ENCODE results near the gene TCHH. TPM values are rescaled to one million over a fixed set of nuclear protein-coding genes. Genes with fewer than 3 reads are reported as not detected.
"Not testable (repeated sequence)": the region's sequence is repeated elsewhere in the genome, so short reads cannot be mapped to it uniquely, and the experiment has no call there.

TCHH gene
- total RNA-seq, 1 donor from 2014 or later = not detected

- DNase-seq (ENCODE audit: missing footprints) (no peak), ATAC-seq (no peak)
- intact Hi-C loops (cut with DNase I) = no loop called here
Measured at GRCh38 chr1:152112885-152113432, 2.3 kb downstream of the TCHH start.

GRCh38 chr1:152112101-152112884, 3.0 kb downstream of the TCHH start:
- intact Hi-C loops (cut with DNase I) = no loop called here
- ATAC-seq (no peak), DNase-seq (ENCODE audit: missing footprints) (peak; percentile 53)

- no peak for ATAC-seq
- DNase-seq (ENCODE audit: missing footprints) = peak; percentile 48
- intact Hi-C loops (cut with DNase I) = no loop called here
Measured at GRCh38 chr1:152111515-152111968, 3.7 kb downstream of the TCHH start.

GRCh38 chr1:152110860-152111514, 4.3 kb downstream of the TCHH start:
- DNase-seq (ENCODE audit: missing footprints) (peak; percentile 60), ATAC-seq (peak; percentile 39)
- intact Hi-C loops (cut with DNase I) = no loop called here

- DNase-seq (ENCODE audit: missing footprints) = peak; percentile 70
- ATAC-seq = peak; percentile 20
- intact Hi-C loops (cut with DNase I) = no loop called here
Measured at GRCh38 chr1:152110365-152110859, 4.8 kb downstream of the TCHH start.

- DNase-seq (ENCODE audit: missing footprints) (no peak), ATAC-seq (no peak)
- intact Hi-C loops (cut with DNase I) = no loop called here
Measured at GRCh38 chr1:152109998-152110294, 5.3 kb downstream of the TCHH start.

GRCh38 chr1:152109231-152109997, 5.8 kb downstream of the TCHH start:
- DNase-seq (ENCODE audit: missing footprints) (no peak), ATAC-seq (no peak)
- intact Hi-C loops (cut with DNase I) = no loop called here

GRCh38 chr1:152108882-152109222, 6.4 kb downstream of the TCHH start:
- no peak for DNase-seq (ENCODE audit: missing footprints)
- ATAC-seq = no peak
- intact Hi-C loops (cut with DNase I) = no loop called here

- no peak for ATAC-seq
- intact Hi-C loops (cut with DNase I) = no loop called here
- DNase-seq (ENCODE audit: missing footprints) = peak; percentile 71
Measured at GRCh38 chr1:152107984-152108881, 7.0 kb downstream of the TCHH start.

GRCh38 chr1:152107031-152107983, 7.9 kb downstream of the TCHH start:
- DNase-seq (ENCODE audit: missing footprints) (no peak), ATAC-seq (no peak)
- intact Hi-C loops (cut with DNase I) = no loop called here

GRCh38 chr1:152104854-152105253, 10.4 kb downstream of the TCHH start:
- DNase-seq (ENCODE audit: missing footprints) (no peak), ATAC-seq (no peak)
- intact Hi-C loops (cut with DNase I) = no loop called here

- ATAC-seq (no peak), DNase-seq (ENCODE audit: missing footprints) (no peak)
- intact Hi-C loops (cut with DNase I) = no loop called here
Measured at GRCh38 chr1:152096931-152097330, 18.3 kb downstream of the TCHH start.

GRCh38 chr1:152089014-152089674, 26.1 kb downstream of the TCHH start, which contains the start of gene TCHHL1:
Gene TCHHL1, minus strand, starts transcription at chr1:152089064. Its CDS starts 921 bp downstream, at chr1:152088143.
- DNase-seq (ENCODE audit: missing footprints) = no peak
- intact Hi-C loops (cut with DNase I) = no loop called here
- no peak for ATAC-seq

- no peak for ATAC-seq
- intact Hi-C loops (cut with DNase I) = no loop called here
- DNase-seq (ENCODE audit: missing footprints) = no peak
Measured at GRCh38 chr1:152086760-152087159, 28.5 kb downstream of the TCHH start.

- ATAC-seq (no peak), DNase-seq (ENCODE audit: missing footprints) (no peak)
- intact Hi-C loops (cut with DNase I) = no loop called here
Measured at GRCh38 chr1:152084853-152085252, 30.4 kb downstream of the TCHH start.

GRCh38 chr1:152081026-152081425, 34.2 kb downstream of the TCHH start:
- DNase-seq (ENCODE audit: missing footprints); ATAC-seq; intact Hi-C loops (cut with DNase I): not testable (repeated sequence)

- ATAC-seq; DNase-seq (ENCODE audit: missing footprints); intact Hi-C loops (cut with DNase I): not testable (repeated sequence)
Measured at GRCh38 chr1:152080494-152080893, 34.8 kb downstream of the TCHH start.
